OCI-LY7 (cell line): ENCODE data around the gene PROM2. TPM values are rescaled to one million over a fixed set of nuclear protein-coding genes. Genes with fewer than 3 reads are reported as not detected.

Experiments
- BruUV-seq: library from RNA; stranded (reverse); fragments of 400-500 nt; replicated peaks from 2 replicates; lab custom pipeline; 2021; lab: Mats Ljungman, UMichigan
- CTCF ChIA-PET: fragments of 300-600 bp; sonication (Branson Sonifier 250); formaldehyde crosslinking; loops from one replicate; lab custom pipeline; 2022; ENCODE audit warnings: antibody characterized with exemption; ENCODE audit not compliant: unreplicated experiment; lab: Charles Lee
- POLR2A ChIA-PET: fragments of 300-600 bp; sonication (Branson Sonifier 250); formaldehyde crosslinking; loops from one replicate; lab custom pipeline; 2022; ENCODE audit warnings: antibody characterized with exemption; lab: Charles Lee
- DNase-seq: peaks from one replicate; pipeline ENCODE4 v3.0.0-alpha.2; 2015; ENCODE audit warnings: low spot score
- H2AFZ ChIP-seq: fragments of 200-600 bp; sonication (generic), shearing (Covaris generic); 2 replicates; pipeline ENCODE4 v1.6.1; 2014; ENCODE audit warnings: mild to moderate bottlenecking, antibody characterized with exemption, low read length, moderate library complexity
- H3K27ac ChIP-seq: fragments of 200-600 bp; sonication (generic); 2 replicates; pipeline ENCODE4 v1.5.1; 2014; ENCODE audit warnings: mixed run types, low read depth, mild to moderate bottlenecking, moderate library complexity, low read length, inconsistent platforms; ENCODE audit not compliant: poor library complexity, severe bottlenecking
- H3K36me3 ChIP-seq: fragments of 200-600 bp; sonication (generic); 2 replicates; pipeline ENCODE4 v1.6.1; 2014; ENCODE audit warnings: mild to moderate bottlenecking, antibody characterized with exemption, low read length, moderate library complexity, mixed read lengths; ENCODE audit not compliant: insufficient read depth
- H3K4me1 ChIP-seq: fragments of 200-600 bp; sonication (generic); 2 replicates; pipeline ENCODE4 v1.5.1; 2014; ENCODE audit warnings: mild to moderate bottlenecking, low read length; ENCODE audit not compliant: insufficient read depth, poor library complexity, severe bottlenecking
- H3K4me2 ChIP-seq: fragments of 200-600 bp; sonication (generic); 2 replicates; pipeline ENCODE4 v1.6.1; 2014; ENCODE audit warnings: mild to moderate bottlenecking, low read length
- H3K4me3 ChIP-seq: fragments of 200-600 bp; sonication (generic); 2 replicates; pipeline ENCODE4 v1.5.1; 2014; ENCODE audit warnings: mild to moderate bottlenecking, low read depth, low read length; ENCODE audit not compliant: poor library complexity, severe bottlenecking
- H3K79me2 ChIP-seq: fragments of 200-600 bp; sonication (generic); 2 replicates; pipeline ENCODE4 v1.6.1; 2016; ENCODE audit warnings: low read depth, mild to moderate bottlenecking, low read length, moderate library complexity, mixed read lengths; ENCODE audit not compliant: insufficient read depth
- H3K9me2 ChIP-seq: fragments of 200-600 bp; sonication (generic); 2 replicates; pipeline ENCODE4 v1.6.1; 2016; ENCODE audit warnings: mild to moderate bottlenecking, low read length, mixed read lengths; ENCODE audit not compliant: insufficient read depth
- H3K9me3 ChIP-seq: fragments of 200-600 bp; sonication (generic); 2 replicates; pipeline ENCODE4 v1.6.1; 2014; ENCODE audit warnings: mild to moderate bottlenecking, mixed run types, low read length, mixed read lengths
- H4K20me1 ChIP-seq: fragments of 200-600 bp; sonication (generic); 2 replicates; pipeline ENCODE4 v1.6.1; 2014; ENCODE audit warnings: mild to moderate bottlenecking, antibody characterized with exemption, low read length, moderate library complexity, mixed read lengths; ENCODE audit not compliant: insufficient read depth
- EZH2phosphoT487 ChIP-seq: fragments of 200-600 bp; sonication (generic); IDR thresholded peaks from 2 replicates; pipeline ENCODE4 v1.6.1; 2018; ENCODE audit warnings: low read depth, borderline replicate concordance, mild to moderate bottlenecking, mixed run types, antibody characterized with exemption, low read length, moderate library complexity, mixed read lengths
- intact Hi-C: fragments of 100-400 bp; cut with micrococcal nuclease; formaldehyde crosslinking; loops from one replicate; pipeline ENCODE4 v1.10.0; 2022; ENCODE audit not compliant: unreplicated experiment
- total RNA-seq, 2 experiments: library from RNA; depleted of rRNA in 1 of 2; stranded (reverse); fragments of >200 nt in 1 of 2; shearing (Covaris generic) in 1 of 2; gene quantifications; 2 replicates each; pipeline ENCODE4 v1.2.3, GENCODE V29; 2014 to 2022
- TF ChIP-seq, protein P1 (sequence below): fragments of 200-600 bp; sonication (generic); conservative IDR thresholded peaks from 2 replicates; pipeline ENCODE4 v1.5.1; 2014; ENCODE audit warnings: mild to moderate bottlenecking, antibody characterized with exemption, low read length, moderate library complexity, mixed read lengths

Gene PROM2
- total RNA-seq, 2 experiments from 2014 or later, result 0.47 TPM; not detected in 1

DNA sequence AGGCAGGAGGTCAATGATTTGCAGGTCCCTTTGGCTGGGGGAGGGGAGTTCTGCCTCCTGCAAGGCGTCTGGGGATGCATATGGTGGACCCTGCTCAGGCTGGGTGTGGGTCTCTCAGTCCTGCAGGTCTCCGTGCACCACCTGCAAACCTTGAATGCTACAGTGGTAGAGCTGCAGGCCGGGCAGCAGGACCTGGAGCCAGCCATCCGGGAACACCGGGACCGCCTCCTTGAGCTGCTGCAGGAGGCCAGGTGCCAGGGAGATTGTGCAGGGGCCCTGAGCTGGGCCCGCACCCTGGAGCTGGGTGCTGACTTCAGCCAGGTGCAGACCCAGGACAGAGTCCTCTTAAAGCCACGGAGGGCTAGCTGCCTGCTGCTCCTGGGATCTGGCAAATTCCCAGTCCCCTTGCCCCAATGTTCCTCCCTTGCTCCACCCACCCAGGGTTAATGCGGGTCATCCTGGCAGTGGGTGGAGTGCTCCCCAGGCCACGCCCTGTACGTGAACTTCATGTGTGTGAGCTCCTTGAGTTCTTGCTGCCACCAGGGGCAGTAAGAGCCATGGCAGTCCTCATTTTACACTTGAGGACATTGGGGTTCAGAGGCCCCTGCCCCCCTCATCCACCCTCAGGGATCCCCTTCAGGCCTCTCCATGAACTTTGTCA is 3.1 kb downstream of the PROM2 start:
- Histone ChIP-seq H3K9me2 (no peaks in the 10 kb centered on the region), H3K4me1 (no peaks in the 10 kb centered on the region), H3K79me2 (no peaks in the 10 kb centered on the region), H3K4me3 (no peak overlapping the region), H2AFZ (no peak overlapping the region), H3K36me3 (no peaks in the 10 kb centered on the region), H4K20me1 (no peaks in the 10 kb centered on the region), H3K27ac (no peak overlapping the region), H3K4me2 (no peak overlapping the region), H3K9me3 (no peaks in the 10 kb centered on the region)
- BruUV-seq, result no TSS peak
- CTCF ChIA-PET, result no interaction called here
- intact Hi-C loops, result no loop called here
- peak; percentile 6 for DNase-seq
- no peak for TF ChIP-seq EZH2phosphoT487
- TF ChIP-seq, protein P1, sequence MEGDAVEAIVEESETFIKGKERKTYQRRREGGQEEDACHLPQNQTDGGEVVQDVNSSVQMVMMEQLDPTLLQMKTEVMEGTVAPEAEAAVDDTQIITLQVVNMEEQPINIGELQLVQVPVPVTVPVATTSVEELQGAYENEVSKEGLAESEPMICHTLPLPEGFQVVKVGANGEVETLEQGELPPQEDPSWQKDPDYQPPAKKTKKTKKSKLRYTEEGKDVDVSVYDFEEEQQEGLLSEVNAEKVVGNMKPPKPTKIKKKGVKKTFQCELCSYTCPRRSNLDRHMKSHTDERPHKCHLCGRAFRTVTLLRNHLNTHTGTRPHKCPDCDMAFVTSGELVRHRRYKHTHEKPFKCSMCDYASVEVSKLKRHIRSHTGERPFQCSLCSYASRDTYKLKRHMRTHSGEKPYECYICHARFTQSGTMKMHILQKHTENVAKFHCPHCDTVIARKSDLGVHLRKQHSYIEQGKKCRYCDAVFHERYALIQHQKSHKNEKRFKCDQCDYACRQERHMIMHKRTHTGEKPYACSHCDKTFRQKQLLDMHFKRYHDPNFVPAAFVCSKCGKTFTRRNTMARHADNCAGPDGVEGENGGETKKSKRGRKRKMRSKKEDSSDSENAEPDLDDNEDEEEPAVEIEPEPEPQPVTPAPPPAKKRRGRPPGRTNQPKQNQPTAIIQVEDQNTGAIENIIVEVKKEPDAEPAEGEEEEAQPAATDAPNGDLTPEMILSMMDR, result no peak; the same call in 1 of the 2 replicates
- POLR2A ChIA-PET, result no interaction called here

DNA sequence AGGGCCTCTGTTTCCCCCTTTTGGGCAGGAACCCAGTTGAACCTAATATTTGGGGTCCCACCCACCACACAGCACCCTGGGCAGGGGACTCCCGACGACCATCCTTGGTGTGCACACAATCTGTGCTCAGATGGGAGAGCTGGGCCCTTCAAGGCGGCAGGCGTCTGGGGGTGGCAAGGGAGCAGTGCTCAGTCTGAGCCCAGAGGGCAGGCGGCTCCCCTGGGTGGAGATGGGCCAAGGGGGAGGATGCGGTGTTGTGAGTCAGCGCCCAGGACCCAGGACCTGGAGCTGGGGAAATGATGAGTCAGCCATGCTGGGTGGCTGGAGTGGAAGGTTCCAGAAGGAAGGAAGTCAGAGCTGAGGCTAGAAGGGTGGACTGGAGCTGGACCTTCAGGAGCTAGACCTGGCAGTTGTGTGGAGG is 3.8 kb downstream of the PROM2 start:
- Histone ChIP-seq H3K9me3 (no peaks in the 10 kb centered on the region), H3K79me2 (no peaks in the 10 kb centered on the region), H3K9me2 (no peaks in the 10 kb centered on the region), H3K36me3 (no peaks in the 10 kb centered on the region), H3K4me3 (no peak overlapping the region), H3K27ac (no peak overlapping the region), H3K4me1 (no peaks in the 10 kb centered on the region), H4K20me1 (no peaks in the 10 kb centered on the region), H3K4me2 (no peak overlapping the region), H2AFZ (no peak overlapping the region)
- CTCF ChIA-PET, result no interaction called here
- TF ChIP-seq, protein P1, result no peak
- TF ChIP-seq EZH2phosphoT487, result no peak
- intact Hi-C loops, result no loop called here
- no TSS peak for BruUV-seq
- DNase-seq, result no peak
- POLR2A ChIA-PET, result no interaction called here

DNA sequence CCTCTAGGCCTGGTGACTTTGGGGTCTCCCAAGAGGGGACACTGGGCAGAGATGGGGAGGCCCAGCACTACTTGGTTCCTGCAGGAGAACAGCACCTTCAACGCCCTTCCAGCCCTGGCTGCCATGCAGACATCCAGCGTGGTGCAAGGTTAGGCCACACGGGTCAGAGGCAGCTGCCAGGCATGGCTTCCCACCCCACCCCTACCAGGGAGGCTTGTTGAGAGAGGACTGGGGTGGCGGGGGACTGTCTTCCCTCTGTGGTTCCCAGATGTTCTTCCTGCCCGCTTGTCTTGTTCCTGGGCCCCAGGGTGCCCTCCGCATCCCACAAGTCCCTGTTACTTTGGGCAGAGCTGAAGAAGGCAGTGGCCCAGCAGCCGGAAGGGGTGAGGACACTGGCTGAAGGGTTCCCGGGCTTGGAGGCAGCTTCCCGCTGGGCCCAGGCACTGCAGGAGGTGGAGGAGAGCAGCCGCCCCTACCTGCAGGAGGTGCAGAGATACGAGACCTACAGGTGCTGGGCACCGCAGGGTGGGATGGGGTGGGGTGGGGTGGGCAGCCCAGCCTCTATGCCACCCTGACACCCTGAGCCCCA is 4.5 kb downstream of the PROM2 start:
- no peak overlapping the region for H3K4me3 ChIP-seq
- H3K4me1 ChIP-seq, result no peaks in the 10 kb centered on the region
- POLR2A ChIA-PET, result no interaction called here
- DNase-seq, result no peak
- H4K20me1 ChIP-seq, result no peaks in the 10 kb centered on the region
- H3K79me2 ChIP-seq, result no peaks in the 10 kb centered on the region
- intact Hi-C loops, result no loop called here
- H2AFZ ChIP-seq, result no peak overlapping the region
- CTCF ChIA-PET, result no interaction called here
- no peak overlapping the region for H3K27ac ChIP-seq
- no peak overlapping the region for H3K4me2 ChIP-seq
- no peaks in the 10 kb centered on the region for H3K9me3 ChIP-seq
- no peak for TF ChIP-seq EZH2phosphoT487
- TF ChIP-seq, protein P1, result no peak
- no peaks in the 10 kb centered on the region for H3K36me3 ChIP-seq
- no peaks in the 10 kb centered on the region for H3K9me2 ChIP-seq
- BruUV-seq, result no TSS peak
